ENCODE results near the gene AQP1.

- TF ChIP-seq, protein P1, sequence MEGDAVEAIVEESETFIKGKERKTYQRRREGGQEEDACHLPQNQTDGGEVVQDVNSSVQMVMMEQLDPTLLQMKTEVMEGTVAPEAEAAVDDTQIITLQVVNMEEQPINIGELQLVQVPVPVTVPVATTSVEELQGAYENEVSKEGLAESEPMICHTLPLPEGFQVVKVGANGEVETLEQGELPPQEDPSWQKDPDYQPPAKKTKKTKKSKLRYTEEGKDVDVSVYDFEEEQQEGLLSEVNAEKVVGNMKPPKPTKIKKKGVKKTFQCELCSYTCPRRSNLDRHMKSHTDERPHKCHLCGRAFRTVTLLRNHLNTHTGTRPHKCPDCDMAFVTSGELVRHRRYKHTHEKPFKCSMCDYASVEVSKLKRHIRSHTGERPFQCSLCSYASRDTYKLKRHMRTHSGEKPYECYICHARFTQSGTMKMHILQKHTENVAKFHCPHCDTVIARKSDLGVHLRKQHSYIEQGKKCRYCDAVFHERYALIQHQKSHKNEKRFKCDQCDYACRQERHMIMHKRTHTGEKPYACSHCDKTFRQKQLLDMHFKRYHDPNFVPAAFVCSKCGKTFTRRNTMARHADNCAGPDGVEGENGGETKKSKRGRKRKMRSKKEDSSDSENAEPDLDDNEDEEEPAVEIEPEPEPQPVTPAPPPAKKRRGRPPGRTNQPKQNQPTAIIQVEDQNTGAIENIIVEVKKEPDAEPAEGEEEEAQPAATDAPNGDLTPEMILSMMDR (conservative IDR thresholded peaks at IDR 0.05; ENCODE audit: low read length), result no peak
- TF ChIP-seq EZH2phosphoT487 (IDR thresholded peaks at IDR 0.05; ENCODE audit: borderline replicate concordance, low read depth, low read length), result no peak
These were observed 53.7 kb downstream of the AQP1 start for GRCh38 chr7:30965372-30965771.

Measured in OCI-LY7 (cell line).